Natural killer cell (primary cell): ENCODE results near the gene STOML1. TPM values are rescaled to one million over a fixed set of nuclear protein-coding genes. Genes with fewer than 3 reads are reported as not detected.
A peak's percentile ranks its signal among the peaks of the same experiment; 100 is the strongest.

Experiments
- ATAC-seq, 3 donors: fragments of 150-1000 bp in 2 of 3; fragments of 200-7000 bp in 1 of 3; cut with Tn5 transposase; 1 replicate in 1 of 3; 2 replicates in 2 of 3; pipeline ENCODE4 v1.10.0; 2021; ENCODE audit warnings: mild to moderate bottlenecking in 2 of 3, moderate library complexity in 2 of 3
- DNase-seq, 2 donors: peaks; one replicate each; pipeline versions ENCODE4 v3.0.0 to v3.0.0-alpha.2; 2013 to 2021; ENCODE audit warnings: mixed read lengths in 1 of 2
- H3K27ac ChIP-seq: one replicate; pipeline ENCODE4 v1.5.1; 2013; ENCODE audit warnings: mild to moderate bottlenecking, low read length
- H3K27me3 ChIP-seq: one replicate; pipeline ENCODE4 v1.6.1; 2013; ENCODE audit warnings: low read length; ENCODE audit not compliant: control insufficient read depth, insufficient read depth
- H3K36me3 ChIP-seq: one replicate; pipeline ENCODE4 v1.6.1; 2013; ENCODE audit warnings: low read length; ENCODE audit not compliant: control insufficient read depth, insufficient read depth
- H3K4me1 ChIP-seq: one replicate; pipeline ENCODE4 v1.6.1; 2013; ENCODE audit warnings: low read length; ENCODE audit not compliant: control insufficient read depth, insufficient read depth
- H3K4me3 ChIP-seq: one replicate; pipeline ENCODE4 v1.5.1; 2013; ENCODE audit warnings: low read length
- H3K9me3 ChIP-seq: one replicate; pipeline ENCODE4 v1.6.1; 2013; ENCODE audit warnings: low read length; ENCODE audit not compliant: control insufficient read depth, insufficient read depth
- H3K27ac Mint-ChIP-seq, 2 donors: one replicate each; pipeline ENCODE4 v1.8.0; 2022; ENCODE audit warnings: mild to moderate bottlenecking in 2 of 2, mixed read lengths in 2 of 2, moderate library complexity in 1 of 2
- H3K27me3 Mint-ChIP-seq, 2 donors: one replicate each; pipeline ENCODE4 v1.8.0; 2022; ENCODE audit warnings: low read depth in 2 of 2, mixed read lengths in 2 of 2
- H3K36me3 Mint-ChIP-seq: one replicate; pipeline ENCODE4 v1.8.0; 2022; ENCODE audit warnings: mixed read lengths
- H3K4me1 Mint-ChIP-seq, 2 donors: one replicate each; pipeline ENCODE4 v1.8.0; 2022; ENCODE audit warnings: mixed read lengths in 2 of 2
- H3K4me3 Mint-ChIP-seq: one replicate; pipeline ENCODE4 v1.8.0; 2022; ENCODE audit warnings: mild to moderate bottlenecking, moderate library complexity, mixed read lengths
- H3K9me3 Mint-ChIP-seq, 2 donors: one replicate each; pipeline ENCODE4 v1.8.0; 2022; ENCODE audit warnings: mixed read lengths in 2 of 2
- WGBS: methylation state at CpG from one replicate; pipeline ENCODE4 v1.1.7; 2013; ENCODE audit warnings: missing lambda C conversion rate; ENCODE audit not compliant: insufficient coverage; 5-methylcytosine and 5-hydroxymethylcytosine counted together
- intact Hi-C: fragments of 100-400 bp; cut with micrococcal nuclease; formaldehyde crosslinking; loops from one replicate; pipeline ENCODE4 v1.14.2; 2022
- total RNA-seq, 4 donors: library from RNA; stranded (reverse); fragments of 120-200 nt in 1 of 4; gene quantifications; one replicate each; pipeline versions ENCODE4 v1.2.3 to v1.2.4, GENCODE V29; 2013 to 2022
- TF ChIP-seq, protein P1 (sequence below): fragments of 200-600 bp; IDR thresholded peaks from one replicate; pipeline ENCODE4 v1.8.0; 2022; ENCODE audit warnings: antibody characterized with exemption

STOML1 gene
- total RNA-seq, 3 donors from 2014 or later (not counting 1 experiment from before 2014, with no cell fraction given), result 5.6 to 8.2 (median 7.0) TPM

DNA sequence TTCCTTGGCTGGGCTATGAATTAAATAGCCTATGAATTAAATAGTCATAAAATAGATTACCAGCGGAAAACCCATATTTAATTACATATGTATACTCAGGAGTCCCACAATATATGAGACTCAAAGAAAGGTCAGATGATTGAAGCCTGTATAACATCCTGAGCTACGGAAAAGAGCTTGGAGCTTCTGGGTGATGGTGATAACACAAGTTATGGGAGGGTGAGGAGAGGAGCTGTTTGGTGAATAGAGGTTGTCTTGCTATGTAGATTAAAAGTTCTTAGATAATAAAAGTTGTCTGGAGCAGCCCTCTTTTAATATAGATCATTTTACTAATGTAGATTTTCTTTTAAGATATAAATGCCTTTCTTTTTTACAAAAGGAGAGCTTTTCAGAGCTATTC, 4.2 kb upstream of the STOML1 start:
- no peak for DNase-seq
- H3K36me3 ChIP-seq, result peaks cover 22% of the 10 kb centered on the region
- H3K4me3 ChIP-seq, result no peak overlapping the region
- intact Hi-C loops, result no loop called here
- Mint-ChIP-seq H3K36me3 (no peaks in the 10 kb centered on the region), H3K4me1 (peaks cover 58 to 75% of the 10 kb centered on the region in 2 donors), H3K27me3 (no peaks in the 10 kb centered on the region), H3K9me3 (no peaks in the 10 kb centered on the region), H3K4me3 (peak overlapping the region; percentile 99), H3K27ac (peak overlapping the region; percentile 89 to 95)
- ATAC-seq, result no peak
- H3K4me1 ChIP-seq, result peaks cover 59% of the 10 kb centered on the region
- WGBS, result 58% methylated on average over 1 of the region's 2 CpGs
- no peaks in the 10 kb centered on the region for H3K9me3 ChIP-seq
- H3K27me3 ChIP-seq, result no peaks in the 10 kb centered on the region
- peak overlapping the region; percentile 80 for H3K27ac ChIP-seq
- TF ChIP-seq, protein P1, sequence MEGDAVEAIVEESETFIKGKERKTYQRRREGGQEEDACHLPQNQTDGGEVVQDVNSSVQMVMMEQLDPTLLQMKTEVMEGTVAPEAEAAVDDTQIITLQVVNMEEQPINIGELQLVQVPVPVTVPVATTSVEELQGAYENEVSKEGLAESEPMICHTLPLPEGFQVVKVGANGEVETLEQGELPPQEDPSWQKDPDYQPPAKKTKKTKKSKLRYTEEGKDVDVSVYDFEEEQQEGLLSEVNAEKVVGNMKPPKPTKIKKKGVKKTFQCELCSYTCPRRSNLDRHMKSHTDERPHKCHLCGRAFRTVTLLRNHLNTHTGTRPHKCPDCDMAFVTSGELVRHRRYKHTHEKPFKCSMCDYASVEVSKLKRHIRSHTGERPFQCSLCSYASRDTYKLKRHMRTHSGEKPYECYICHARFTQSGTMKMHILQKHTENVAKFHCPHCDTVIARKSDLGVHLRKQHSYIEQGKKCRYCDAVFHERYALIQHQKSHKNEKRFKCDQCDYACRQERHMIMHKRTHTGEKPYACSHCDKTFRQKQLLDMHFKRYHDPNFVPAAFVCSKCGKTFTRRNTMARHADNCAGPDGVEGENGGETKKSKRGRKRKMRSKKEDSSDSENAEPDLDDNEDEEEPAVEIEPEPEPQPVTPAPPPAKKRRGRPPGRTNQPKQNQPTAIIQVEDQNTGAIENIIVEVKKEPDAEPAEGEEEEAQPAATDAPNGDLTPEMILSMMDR, result no peak

DNA sequence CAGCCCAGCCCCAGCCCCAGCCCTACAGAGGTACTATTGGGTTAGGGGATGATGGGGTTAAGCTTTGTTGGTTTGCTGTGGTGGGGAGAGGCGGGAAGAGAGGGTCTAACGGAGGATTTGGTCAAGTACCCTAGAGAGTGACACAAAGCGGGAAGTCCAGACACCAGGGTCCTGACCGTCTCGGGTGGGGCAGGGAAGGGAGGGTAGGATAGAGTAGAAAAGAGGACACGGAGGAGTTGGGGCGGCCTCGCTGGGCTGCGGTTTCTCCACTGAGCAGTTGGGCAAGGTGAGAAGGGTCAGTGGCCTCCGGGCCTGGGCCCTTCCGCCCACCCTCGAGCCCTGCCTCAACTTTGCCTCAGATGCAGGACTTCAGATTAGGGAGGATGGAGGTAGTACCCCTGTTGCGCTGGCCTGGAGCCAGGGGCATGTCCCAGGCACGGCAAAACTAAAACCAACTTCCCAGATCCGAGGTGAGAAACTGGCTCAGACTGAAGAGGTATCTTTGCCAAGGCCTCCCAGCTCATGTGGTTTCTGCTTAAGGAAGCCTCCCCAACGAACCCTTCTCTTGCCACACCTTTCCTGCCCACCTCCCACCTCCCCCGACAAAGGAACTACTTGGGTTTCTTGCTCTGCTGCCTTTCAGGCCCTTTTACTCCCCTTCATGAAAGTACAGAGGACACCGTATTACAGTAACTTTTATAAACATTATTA, 3.0 kb upstream of the STOML1 start:
- Histone ChIP-seq H3K4me3 (peak overlapping the region; percentile 82), H3K9me3 (no peaks in the 10 kb centered on the region), H3K27me3 (no peaks in the 10 kb centered on the region), H3K27ac (peak overlapping the region; percentile 80), H3K4me1 (peaks cover 60% of the 10 kb centered on the region), H3K36me3 (peaks cover 22% of the 10 kb centered on the region)
- TF ChIP-seq, protein P1, result no peak
- DNase-seq (peak; percentile 30 to 68), ATAC-seq (no peak)
- Mint-ChIP-seq H3K36me3 (no peaks in the 10 kb centered on the region), H3K27ac (peak overlapping the region; percentile 89 to 95), H3K27me3 (no peaks in the 10 kb centered on the region), H3K9me3 (no peaks in the 10 kb centered on the region), H3K4me1 (peaks cover 53 to 78% of the 10 kb centered on the region in 2 donors), H3K4me3 (peak overlapping the region; percentile 99)
- under 1% methylated on average over 18 of the region's 18 CpGs for WGBS
- intact Hi-C loops, result no loop called here

DNA sequence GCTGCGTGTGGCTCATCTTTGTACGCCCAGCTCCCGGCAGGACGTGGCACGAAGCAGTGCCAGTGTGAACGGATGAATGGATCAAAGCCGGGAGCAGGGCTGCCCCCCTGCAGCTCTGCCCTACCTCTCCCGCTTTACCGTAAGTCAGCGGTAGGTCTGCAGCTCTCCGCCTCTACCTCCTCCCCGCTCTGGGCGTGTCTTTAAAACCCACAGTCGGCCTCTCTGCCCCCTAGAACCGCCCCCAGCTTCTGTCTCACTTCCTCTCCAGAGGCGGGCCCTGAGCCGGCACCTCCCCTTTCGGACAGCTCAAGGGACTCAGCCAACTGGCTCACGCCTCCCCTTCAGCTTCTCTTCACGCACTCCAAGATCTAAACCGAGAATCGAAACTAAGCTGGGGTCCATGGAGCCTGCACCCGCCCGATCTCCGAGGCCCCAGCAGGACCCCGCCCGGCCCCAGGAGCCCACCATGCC, 2.4 kb upstream of the STOML1 start, which contains the start of gene PML:
Gene PML, plus strand, starts transcription at position 304 of the 471 bp plus-strand sequence. Its CDS starts 97 bp downstream, at position 401.
- Histone ChIP-seq H3K36me3 (peaks cover 16% of the 10 kb centered on the region), H3K4me1 (peaks cover 60% of the 10 kb centered on the region), H3K4me3 (peak within 1 kb of the TSS; percentile 82), H3K9me3 (no peaks in the 10 kb centered on the region), H3K27ac (peak within 1 kb of the TSS; percentile 80), H3K27me3 (no peaks in the 10 kb centered on the region)
- no peaks in the 10 kb centered on the region for H3K27me3 Mint-ChIP-seq
- peak; percentile 84 to 93 (median 85) for ATAC-seq
- DNase-seq, result peak; percentile 92 to 93
- no peaks in the 10 kb centered on the region for H3K9me3 Mint-ChIP-seq
- H3K36me3 Mint-ChIP-seq, result no peaks in the 10 kb centered on the region
- peak within 1 kb of the TSS; percentile 89 to 95 for H3K27ac Mint-ChIP-seq
- peaks cover 52 to 77% of the 10 kb centered on the region in 2 donors for H3K4me1 Mint-ChIP-seq
- TF ChIP-seq, protein P1, result no peak
- intact Hi-C loops, result no loop called here
- H3K4me3 Mint-ChIP-seq, result peak within 1 kb of the TSS; percentile 99
- 0% methylated on average over 27 of the region's 27 CpGs for WGBS
